Amygdala (tissue), 56 donors: ENCODE measurements around the gene CPNE5.
"Not testable (repeated sequence)": the region's sequence is repeated elsewhere in the genome, so short reads cannot be mapped to it uniquely, and the experiment has no call there.

Experiments used
- DNase-seq, 56 donors: peaks; one replicate each; lab custom pipeline; 2025; lab: John Stamatoyannopoulos, UW

Gene CPNE5

DNA sequence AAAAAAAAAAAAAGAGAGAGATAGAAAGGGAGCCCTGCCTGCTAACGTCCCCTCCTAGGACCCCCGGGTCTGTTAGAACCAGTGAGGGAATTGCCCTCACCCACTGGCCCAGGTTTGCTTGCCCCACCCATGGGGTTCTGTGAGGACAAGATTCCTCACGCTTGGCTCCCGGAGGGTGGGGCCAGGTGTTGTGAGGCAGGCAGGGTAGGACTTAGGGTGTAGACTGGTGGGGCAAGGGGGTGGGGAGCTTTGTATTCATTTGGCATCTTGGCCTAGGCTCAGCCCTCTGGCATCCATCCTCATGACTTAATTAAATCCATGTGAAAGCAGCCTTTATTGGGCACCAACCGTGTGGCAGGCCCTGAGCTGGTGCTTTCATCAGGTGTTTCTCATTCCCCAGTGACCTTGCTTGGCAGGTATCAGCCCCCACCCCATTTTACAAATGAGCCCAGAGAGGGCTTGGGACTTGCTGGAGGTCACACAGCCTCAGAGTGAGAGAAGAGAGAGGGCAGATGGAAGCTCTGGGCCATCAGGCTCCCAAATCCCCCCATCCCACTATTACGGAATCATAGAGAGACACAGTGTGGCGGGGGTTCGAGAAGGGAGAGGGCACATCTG lies 122.7 kb downstream of the CPNE5 start:
- DNase-seq, result no peak

DNA sequence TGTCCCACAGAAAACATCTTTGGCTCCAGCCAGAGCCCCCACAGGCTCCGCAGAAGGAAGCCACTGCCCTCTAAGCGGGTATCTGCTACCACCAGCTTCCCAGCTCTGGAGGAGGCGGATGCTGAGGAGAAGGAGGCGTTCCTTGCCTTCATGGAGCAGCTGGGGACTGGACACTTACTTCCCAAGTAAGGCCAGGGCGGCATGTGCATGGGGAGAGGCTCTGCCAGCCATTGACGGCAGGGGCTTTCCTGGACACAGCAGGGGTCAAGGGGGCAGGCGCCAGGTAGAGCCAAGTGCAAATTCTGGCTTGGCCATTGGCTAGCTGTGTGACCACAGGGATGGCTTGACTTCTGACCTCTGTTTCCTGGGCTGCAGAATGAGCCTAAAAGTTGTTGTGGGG lies 123.8 kb downstream of the CPNE5 start:
- no peak for DNase-seq

DNA sequence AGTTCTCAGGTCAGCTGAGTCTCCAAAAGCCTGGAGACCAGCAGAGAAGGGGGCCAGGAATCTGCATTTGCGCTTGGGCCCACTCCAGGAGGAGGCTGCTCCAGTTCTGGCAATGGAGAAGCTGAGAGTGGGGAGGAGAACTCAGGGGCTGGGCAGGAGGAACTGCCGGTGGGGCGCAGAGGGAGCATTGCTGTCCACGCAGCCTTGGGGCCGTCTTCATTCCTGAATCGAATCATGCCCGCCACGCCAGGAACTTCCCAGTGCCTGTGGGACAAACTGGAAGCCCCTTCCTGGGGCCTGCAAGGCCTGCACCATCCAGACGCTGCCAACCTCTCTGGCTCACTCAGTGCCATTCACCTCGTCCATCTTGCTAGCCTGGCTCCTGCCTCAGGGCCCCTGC lies 124.7 kb downstream of the CPNE5 start:
- DNase-seq, result no peak

DNA sequence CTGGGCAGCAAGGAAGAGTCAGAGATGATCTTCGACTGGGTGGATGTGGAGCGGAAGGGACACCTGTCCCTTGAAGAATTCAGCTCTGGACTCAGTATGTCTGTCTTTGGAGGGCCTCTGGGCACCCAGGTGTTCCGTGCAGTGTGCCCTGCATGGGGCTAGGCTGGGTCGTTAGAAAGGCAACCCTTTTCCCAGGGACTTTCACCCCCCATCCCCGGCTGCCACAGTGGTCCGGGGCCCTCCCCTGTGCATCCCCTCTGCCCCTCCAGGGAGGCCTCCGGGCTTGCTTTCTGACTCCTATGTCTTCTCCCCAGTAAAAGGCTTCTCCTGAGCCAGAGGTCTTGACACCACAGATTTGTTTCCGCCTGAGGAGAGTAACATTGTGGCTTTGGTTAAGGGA lies 125.4 kb downstream of the CPNE5 start:
- no peak for DNase-seq

DNA sequence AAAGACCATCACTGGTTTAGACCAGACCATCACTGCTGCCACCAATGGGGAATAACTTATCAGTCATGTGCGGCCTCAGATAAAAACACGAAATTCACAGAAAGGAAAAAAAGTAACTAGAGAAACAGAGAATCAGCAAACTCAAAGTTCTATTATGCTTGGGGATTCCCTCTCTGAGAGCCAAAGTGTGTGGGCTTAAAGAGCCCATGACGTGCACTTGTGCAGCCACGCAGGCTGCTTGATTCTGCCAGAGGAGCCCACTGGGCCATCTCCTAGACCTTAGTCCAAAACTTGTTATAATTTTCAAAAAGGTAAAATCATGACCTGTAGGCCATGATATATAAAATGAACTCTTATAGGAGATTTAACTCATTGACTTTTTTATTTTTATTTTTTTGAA lies 126.4 kb downstream of the CPNE5 start:
- DNase-seq, result no peak

DNA sequence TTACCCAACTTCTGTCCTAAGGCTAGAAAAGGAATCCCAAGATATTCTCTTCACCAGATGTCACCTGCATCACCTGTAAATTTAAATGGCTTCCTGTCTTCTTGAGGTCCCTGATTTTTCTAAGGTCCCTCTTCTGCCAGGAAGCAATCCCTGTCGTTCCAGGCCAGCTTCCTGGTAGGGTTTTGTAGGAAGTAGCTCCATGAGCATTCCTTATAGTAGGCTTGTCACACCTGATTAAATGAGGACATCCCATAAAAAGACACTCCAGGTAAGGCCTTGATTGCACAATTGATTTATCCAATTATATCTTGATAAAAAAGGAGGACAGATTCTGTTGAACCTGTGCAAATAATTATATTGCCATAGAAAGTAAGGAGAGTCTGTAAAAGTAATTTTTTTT lies 132.9 kb downstream of the CPNE5 start:
- no peak for DNase-seq

DNA sequence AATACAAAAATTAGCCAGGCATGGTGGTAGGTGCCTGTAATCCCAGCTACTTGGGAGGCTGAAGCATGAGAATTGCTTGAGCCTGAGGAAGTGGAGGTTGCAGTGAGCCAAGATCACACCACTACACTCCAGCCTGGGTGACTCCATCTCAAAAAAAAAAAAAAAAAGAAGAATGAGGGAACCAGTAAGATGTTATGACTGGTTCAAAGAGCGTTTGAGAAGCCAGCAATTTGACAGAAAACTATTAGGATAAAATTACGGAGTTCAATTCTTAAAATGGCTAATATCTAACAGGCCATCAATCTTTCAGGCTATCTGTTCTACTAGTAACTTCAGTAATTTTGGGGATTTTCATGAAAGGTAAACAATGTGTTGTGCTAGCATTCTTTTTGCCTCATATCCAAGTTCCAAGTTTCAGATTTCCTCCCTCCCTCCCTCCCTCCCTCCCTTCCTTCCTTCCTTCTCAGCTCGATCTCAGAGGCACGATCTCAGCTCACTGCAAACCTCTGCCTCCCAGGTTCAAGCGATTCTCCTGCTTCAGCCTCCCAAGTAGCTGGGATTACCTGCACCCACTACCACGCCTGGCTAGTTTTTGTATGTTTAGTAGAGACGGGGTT lies 134.2 kb downstream of the CPNE5 start:
- not testable (repeated sequence) for DNase-seq

DNA sequence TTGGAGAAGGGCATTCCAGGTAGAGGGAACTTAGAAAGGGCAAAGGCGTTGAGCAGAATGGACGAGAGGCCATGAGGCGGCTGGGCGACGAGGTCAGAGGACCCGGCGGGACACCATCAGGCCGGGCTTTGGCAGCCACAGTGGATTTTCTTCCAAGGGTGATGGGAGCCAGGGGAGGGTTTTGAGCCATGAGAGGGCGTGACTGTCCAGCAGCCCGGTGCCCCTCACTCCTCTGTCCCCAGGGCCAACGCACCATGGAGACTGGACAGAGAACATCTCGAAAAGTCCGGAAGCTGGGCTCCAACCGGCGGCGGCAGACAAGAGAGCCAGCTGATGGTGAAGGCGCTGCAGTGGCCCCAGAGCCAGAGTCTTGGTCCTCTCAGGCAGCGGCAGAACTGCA lies 135.3 kb downstream of the CPNE5 start:
- no peak for DNase-seq

DNA sequence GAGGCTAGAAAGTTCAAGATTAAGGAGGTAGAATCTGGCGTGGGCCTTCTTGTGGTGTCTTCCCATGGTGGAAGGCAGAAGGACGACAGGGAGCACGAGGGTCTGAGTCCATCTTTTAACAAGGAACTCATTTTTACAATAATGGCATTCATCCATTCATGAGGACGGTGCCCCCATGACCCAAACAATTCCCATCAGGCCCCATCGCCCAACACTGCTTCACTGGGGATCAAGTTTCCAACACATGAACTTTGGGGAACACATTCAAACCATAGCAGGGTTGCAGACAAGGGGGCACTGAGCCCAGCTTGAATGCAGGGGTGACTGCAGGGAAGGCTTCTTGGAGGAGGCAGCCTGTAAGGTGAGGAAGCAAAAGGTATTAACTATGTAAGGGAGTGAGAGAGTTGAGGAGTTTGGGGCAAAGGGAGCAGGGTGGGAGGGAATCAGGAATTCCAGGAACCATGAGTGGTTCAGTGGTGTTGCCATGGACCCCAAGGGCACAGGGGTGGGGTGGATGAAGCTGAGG lies 136.1 kb downstream of the CPNE5 start:
- no peak for DNase-seq

DNA sequence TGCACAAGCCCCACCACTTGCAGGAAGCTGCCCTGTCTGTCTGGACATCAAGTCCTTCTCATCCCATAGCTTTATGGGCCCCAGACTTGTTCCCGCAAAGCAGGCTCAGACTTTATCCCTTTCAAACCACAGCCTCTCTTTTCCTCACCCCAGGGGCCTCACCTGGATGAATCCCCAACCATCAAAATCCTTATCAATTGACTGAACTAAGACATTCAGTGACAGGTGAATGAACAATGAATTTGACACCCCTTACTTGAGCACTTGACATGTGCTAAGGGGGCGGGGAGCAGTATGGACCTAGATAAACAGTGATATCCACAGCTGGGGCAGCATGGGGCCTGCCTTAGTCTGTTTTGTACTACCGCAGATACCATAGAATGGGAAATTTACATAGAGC lies 136.6 kb downstream of the CPNE5 start:
- DNase-seq, result no peak

DNA sequence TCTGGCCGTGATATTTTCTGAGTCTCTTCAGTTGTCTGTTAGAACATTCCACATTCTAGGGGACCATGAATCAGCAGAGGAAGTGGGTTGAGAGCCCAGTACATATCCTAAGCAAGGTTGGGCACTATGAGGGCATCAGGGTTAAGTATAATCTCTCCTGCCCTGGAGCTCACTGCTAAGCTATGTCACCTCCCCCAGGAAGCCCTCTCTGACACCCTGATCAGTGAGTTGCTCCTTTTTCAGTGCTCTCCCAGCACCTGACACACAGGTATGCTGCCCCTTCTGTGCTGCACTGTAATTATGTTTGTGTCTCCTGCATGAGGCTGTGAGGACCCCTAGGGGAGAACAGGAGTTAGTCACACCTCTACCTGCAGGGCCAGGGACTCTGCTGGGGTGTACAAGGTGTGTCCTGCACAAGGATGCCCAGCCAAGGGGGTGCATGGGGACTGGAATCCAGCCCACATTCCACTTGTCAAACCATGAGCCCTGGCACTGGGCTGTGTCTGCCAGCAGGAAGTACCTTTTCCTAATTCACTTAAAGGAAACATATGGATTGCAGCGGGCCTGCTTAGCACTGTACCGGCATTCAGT lies 137.7 kb downstream of the CPNE5 start:
- DNase-seq, result no peak

DNA sequence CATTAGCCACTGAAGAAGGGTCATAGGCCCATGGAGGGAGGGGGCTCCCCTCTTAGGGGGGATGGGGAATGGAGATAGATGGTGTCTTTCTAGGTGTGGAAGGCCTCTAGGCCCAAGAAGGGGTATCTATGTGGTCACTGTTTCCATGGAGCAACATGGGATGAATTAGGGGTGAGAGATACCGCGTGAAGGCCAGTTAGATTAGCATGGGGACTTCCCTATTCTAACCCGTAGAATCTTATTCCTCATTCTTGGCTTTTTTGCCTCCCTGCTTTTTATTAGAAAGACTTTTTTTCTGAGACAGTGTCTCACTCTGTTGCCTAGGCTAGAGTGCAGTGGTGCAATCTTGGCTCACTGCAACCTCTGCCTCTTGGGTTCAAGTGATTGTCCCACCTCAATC lies 138.4 kb downstream of the CPNE5 start:
- DNase-seq, result no peak

DNA sequence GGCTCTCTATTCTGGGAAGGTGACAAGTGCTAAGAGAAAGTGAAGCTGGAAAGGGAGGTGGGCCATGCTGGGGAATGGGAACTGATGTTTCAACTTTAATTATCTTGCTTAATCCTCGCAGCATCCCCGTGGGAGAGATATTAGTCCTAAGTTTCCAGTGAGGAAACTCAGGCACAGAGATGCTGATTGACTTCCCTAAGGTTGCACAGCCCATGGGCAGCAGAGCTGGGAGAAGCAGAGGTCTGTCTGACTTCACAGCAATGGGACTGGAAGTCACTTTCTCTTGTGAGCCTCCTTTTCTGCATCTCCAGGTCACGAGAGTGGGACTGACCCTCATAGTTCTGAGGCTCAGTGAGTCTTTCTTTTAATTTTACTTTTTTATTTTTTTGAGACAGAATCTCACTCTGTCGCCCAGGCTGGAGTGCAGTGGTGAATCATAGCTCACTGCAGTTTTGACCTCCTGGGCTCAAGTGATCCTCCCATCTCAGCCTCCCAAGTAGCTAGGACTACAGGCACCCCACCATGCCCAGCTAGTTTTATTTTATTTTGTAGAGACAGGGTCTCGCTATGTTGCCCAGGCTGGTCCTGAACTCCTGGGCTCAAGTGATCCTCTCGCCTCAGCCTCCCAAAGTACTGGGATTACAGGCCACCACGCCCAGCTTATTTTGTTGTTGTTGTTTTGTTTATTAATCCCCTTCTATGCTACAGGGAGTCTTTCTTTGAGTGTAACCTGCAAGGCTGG lies 139.0 kb downstream of the CPNE5 start:
- DNase-seq, result no peak

DNA sequence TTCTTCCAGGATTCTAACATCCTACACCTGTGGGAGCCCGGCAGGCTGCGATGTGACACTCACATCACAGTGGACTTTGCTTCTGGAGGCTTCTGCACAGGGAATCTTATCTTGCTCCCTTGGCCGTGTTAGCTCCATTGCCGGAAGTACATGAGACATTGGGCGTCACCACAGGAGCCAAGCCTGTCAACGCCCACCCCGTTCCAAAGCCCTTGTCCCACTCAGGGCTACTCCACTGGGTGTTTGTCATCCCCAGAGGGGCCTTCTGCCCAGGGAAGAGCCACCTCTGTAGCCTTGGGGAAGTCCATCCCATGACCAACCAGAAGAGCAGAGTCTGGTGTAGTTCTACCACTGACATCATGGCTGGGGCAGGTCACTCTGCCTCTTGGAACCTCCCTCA lies 139.9 kb downstream of the CPNE5 start:
- no peak for DNase-seq

DNA sequence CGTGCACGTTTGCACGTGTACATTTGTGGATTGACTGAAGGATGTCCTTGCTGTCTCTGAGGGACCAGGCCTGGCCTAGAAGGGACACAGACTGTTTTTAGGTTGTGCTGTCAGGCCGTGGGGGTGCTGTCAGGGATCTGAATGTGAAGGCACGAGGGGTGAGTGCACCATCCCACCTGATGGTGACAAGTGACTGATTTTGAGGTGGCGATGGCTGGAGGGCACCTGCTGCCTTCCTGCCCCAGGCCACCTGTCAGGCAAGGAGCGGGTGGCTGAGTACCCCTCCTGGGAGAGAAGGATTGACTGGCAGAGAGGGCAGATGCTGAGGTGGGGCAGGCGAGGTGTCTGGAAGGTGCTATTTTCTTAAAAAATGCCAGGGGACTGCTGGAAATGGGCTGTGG lies 140.4 kb downstream of the CPNE5 start:
- no peak for DNase-seq

DNA sequence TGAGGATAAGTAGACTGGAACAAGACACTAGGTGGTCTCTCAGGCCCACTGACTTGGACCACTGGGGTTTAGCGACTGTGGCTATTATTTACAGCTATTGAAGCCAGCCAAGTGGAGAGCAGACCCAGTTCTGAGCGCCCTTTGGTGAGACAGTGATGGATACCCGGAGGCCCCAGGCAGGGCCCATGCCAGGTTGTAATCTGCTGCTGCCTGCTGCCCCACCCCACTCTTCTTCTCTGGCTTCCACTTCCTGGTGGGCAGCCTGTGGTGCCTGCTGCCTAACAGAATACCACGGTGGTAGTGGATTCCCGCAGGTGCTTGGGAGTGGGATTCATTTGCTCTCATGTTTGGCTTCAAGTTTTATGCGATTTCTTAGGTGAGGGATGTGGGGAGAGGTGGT lies 141.0 kb downstream of the CPNE5 start:
- no peak for DNase-seq

DNA sequence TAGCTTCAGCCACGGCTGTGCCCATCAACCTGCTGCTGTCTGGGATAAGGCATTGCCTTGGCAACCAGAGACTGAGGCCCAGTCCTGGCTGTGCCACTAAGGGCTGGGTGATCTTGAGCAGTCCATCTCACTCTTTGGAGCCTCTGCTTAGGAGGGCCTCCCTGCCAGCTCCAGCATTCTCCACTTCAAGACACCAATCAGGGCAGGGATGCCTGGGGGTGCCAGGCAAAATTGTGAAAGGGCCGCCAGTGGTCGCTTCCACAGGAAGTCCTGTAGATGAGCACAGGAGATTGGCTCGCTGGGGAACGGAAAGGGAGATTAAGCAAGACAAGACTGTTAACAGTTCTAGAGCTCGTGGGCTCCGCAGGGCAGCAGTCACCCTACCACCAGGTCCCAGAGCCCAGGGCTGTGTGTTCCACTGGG lies 141.8 kb downstream of the CPNE5 start, which contains the start of gene RAB44:
RAB44 (plus strand) TSS at position 346 of the 423 bp plus-strand sequence. CDS start 6,410 bp downstream, outside the sequence.
- DNase-seq, result no peak

DNA sequence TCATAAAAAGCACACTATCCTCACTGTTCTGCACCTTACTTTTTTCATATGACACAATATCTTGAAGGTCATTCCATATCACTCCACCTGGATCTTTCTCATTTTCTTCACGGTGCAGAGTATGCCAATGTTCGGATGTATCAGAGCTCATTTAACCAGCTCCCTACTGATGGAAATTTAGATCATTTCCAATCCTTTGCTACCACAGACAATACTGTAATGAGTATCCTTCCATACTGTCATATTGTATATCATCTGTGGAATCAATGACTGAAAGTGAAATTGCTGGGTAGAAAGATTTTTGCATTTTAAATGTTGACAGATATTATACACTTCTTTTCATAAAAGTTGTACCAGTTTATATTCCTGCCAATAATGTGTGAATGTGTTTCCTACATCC lies 143.8 kb downstream of the CPNE5 start:
- DNase-seq, result no peak

DNA sequence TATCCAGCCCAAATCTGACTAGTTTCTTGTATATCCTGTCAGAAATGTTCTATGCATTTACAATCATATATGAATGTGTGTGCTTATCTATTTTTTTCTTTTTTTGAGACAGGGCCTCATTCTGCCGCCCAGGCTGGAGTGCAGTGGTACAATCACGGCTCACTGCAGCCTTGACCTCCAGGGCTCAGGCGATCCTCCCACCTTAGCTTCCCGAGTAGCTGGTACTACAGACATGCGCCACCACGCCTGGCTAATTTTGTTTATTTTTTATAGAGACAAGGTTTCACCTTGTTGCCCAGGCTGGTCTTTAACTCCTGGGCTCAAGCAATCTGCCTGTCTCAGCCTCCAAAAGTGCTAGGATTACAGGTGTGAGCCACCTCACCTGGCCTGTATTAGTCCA lies 144.6 kb downstream of the CPNE5 start:
- no peak for DNase-seq

DNA sequence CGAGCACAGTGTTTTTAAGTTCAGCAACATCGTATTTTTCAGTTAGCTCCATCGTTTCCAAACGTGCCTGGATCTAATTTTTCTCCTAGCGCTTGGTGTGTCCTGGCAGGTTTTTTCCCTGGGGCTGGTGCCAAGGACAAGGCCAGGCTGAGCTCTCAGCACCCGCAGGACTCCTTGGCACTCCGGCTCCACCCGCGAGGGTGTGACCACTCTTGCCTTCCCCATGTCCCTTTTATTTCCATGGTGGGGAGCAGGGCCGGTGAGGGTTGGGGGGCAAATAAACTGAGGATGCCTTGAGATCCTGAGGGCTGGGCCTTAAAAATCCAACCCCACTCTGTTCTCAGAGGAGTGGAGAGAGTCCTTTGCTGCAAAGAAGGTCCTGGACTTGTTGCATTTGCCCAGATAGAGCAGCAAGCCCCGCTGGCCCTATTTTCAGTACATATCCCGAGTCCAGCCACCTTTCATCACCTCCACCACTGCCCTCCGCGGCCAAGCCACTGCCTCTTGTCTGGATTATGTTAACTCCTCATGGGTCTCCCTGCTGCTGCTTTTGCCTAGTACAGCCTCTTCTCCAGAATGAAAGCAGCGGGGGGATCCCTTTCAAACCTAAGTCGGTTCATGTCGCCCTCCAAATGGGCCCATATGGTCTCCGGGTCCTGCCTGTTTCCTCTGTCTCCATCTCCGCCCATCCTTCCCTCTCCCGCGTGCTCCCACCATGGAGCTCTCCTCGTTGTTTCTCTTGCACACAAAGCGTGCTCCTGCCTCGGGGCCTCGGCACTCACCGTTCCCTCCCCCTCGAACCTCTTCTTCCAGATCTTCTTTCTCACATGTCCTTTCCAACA lies 146.2 kb downstream of the CPNE5 start:
- peak in 2 of 56 donors; percentile 6 to 12 for DNase-seq
